Measurements from ENCODE around the gene GPA33. TPM values are rescaled to one million over a fixed set of nuclear protein-coding genes. Genes with fewer than 3 reads are reported as not detected.

GPA33 gene
- total and polyA plus RNA-seq, 4 donors, result 0.26 to 1.5 (median 0.70) TPM

- no peaks in the 10 kb centered on the region for H3K9me3 ChIP-seq (ENCODE audit: control insufficient read depth in 4 of 4, insufficient read depth in 3 of 4, low read length in 3 of 4)
- 23 to 52% methylated on average over 6 of the region's 6 CpGs for WGBS, 2 donors
- H3K27ac ChIP-seq (ENCODE audit: low read depth in 1 of 2, low read length in 1 of 2), result no peak overlapping the region
- no peak overlapping the region for H3K9ac ChIP-seq (ENCODE audit: insufficient read depth in 1 of 2, low read length in 2 of 2)
- no peaks in the 10 kb centered on the region for H3K36me3 ChIP-seq (ENCODE audit: control insufficient read depth in 4 of 4, insufficient read depth in 4 of 4, low read length in 4 of 4)
- peaks cover 0 to 20% (median 0%) of the 10 kb centered on the region in 5 donors for H3K4me1 ChIP-seq (ENCODE audit: control insufficient read depth in 5 of 5, insufficient read depth in 5 of 5, low read length in 5 of 5)
- DNase-seq (no peak), ATAC-seq (ENCODE audit: insufficient read depth, low FRiP score) (no peak)
- no peaks in the 10 kb centered on the region for H3K27me3 ChIP-seq (ENCODE audit: control insufficient read depth in 3 of 3, insufficient read depth in 3 of 3, low read length in 2 of 3)
- no peak for TF ChIP-seq CTCF (IDR thresholded peaks at IDR 0.05; ENCODE audit: control extremely low read depth, extremely low read depth)
- no peak overlapping the region for H3K4me3 ChIP-seq
Measured at GRCh38 chr1:167104256-167104633, 14.1 kb upstream of the GPA33 start.

DNA sequence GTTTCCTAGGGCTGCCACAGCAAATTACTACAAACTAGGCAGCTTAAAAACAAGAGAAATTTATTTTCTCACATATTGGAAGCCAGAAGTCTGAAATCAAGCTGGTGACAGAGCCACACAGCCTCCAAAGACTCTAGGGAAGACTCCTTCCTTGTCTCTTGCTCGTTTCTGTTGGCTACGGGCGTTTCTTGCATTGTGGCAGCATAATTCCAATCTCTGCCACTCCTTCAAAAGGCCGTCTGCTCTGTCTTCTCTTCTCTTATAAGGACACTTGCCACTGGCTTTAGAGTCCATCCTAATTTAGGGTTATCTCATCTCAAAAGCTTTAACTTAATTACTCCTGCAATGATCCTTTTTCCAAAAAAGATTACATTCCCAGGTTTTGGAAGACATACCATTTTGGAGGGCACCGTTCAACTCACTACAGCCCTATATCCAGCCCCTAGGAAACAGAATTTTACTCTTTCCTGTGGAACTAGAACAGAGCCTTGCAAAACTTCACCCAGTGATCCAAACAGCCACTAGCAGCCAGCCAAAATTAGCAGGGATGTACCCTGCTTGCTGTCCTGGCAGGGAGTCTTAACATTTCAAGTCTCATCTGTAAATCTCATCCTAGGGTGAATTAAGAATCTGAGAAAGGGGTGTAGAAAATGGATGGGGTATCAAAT, 12.9 kb upstream of the GPA33 start:
- H3K9me3 ChIP-seq (ENCODE audit: control insufficient read depth in 4 of 4, insufficient read depth in 3 of 4, low read length in 3 of 4), result no peaks in the 10 kb centered on the region
- 77 to 87% methylated on average over 5 of the region's 5 CpGs for WGBS, 2 donors
- no peak overlapping the region for H3K9ac ChIP-seq (ENCODE audit: insufficient read depth in 1 of 2, low read length in 2 of 2)
- no peaks in the 10 kb centered on the region for H3K27me3 ChIP-seq (ENCODE audit: control insufficient read depth in 3 of 3, insufficient read depth in 3 of 3, low read length in 2 of 3)
- DNase-seq (no peak), ATAC-seq (ENCODE audit: insufficient read depth, low FRiP score) (no peak)
- no peak overlapping the region for H3K27ac ChIP-seq (ENCODE audit: low read depth in 1 of 2, low read length in 1 of 2)
- H3K4me1 ChIP-seq (ENCODE audit: control insufficient read depth in 5 of 5, insufficient read depth in 5 of 5, low read length in 5 of 5), result peaks cover 0 to 19% (median 0%) of the 10 kb centered on the region in 5 donors
- TF ChIP-seq CTCF (IDR thresholded peaks at IDR 0.05; ENCODE audit: control extremely low read depth, extremely low read depth), result no peak
- H3K4me3 ChIP-seq, result no peak overlapping the region
- H3K36me3 ChIP-seq (ENCODE audit: control insufficient read depth in 4 of 4, insufficient read depth in 4 of 4, low read length in 4 of 4), result no peaks in the 10 kb centered on the region

- Histone ChIP-seq H3K9me3 (ENCODE audit: control insufficient read depth in 4 of 4, insufficient read depth in 3 of 4, low read length in 3 of 4) (no peaks in the 10 kb centered on the region), H3K9ac (ENCODE audit: insufficient read depth in 1 of 2, low read length in 2 of 2) (no peak overlapping the region), H3K4me1 (ENCODE audit: control insufficient read depth in 5 of 5, insufficient read depth in 5 of 5, low read length in 5 of 5) (peaks cover 0 to 10% (median 0%) of the 10 kb centered on the region in 5 donors), H3K36me3 (ENCODE audit: control insufficient read depth in 4 of 4, insufficient read depth in 4 of 4, low read length in 4 of 4) (no peaks in the 10 kb centered on the region), H3K4me3 (no peak overlapping the region), H3K27me3 (ENCODE audit: control insufficient read depth in 3 of 3, insufficient read depth in 3 of 3, low read length in 2 of 3) (no peaks in the 10 kb centered on the region), H3K27ac (ENCODE audit: low read depth in 1 of 2, low read length in 1 of 2) (no peak overlapping the region)
- DNase-seq (no peak), ATAC-seq (ENCODE audit: insufficient read depth, low FRiP score) (no peak)
- WGBS, 2 donors, result 93 to 94% methylated on average over 2 of the region's 2 CpGs
- TF ChIP-seq CTCF (IDR thresholded peaks at IDR 0.05; ENCODE audit: control extremely low read depth, extremely low read depth), result no peak
Measured at GRCh38 chr1:167101754-167102153, 11.6 kb upstream of the GPA33 start.

- no peak for TF ChIP-seq CTCF (IDR thresholded peaks at IDR 0.05; ENCODE audit: control extremely low read depth, extremely low read depth)
- Histone ChIP-seq H3K4me3 (no peak overlapping the region), H3K4me1 (ENCODE audit: control insufficient read depth in 5 of 5, insufficient read depth in 5 of 5, low read length in 5 of 5) (peaks cover 0 to 6% (median 0%) of the 10 kb centered on the region in 5 donors), H3K9me3 (ENCODE audit: control insufficient read depth in 4 of 4, insufficient read depth in 3 of 4, low read length in 3 of 4) (no peaks in the 10 kb centered on the region), H3K9ac (ENCODE audit: insufficient read depth in 1 of 2, low read length in 2 of 2) (no peak overlapping the region), H3K27ac (ENCODE audit: low read depth in 1 of 2, low read length in 1 of 2) (no peak overlapping the region), H3K36me3 (ENCODE audit: control insufficient read depth in 4 of 4, insufficient read depth in 4 of 4, low read length in 4 of 4) (no peaks in the 10 kb centered on the region), H3K27me3 (ENCODE audit: control insufficient read depth in 3 of 3, insufficient read depth in 3 of 3, low read length in 2 of 3) (no peaks in the 10 kb centered on the region)
- WGBS, 2 donors, result 91 to 98% methylated on average over 2 of the region's 2 CpGs
- ATAC-seq (ENCODE audit: insufficient read depth, low FRiP score) (no peak), DNase-seq (no peak)
Measured at GRCh38 chr1:167100730-167101129, 10.6 kb upstream of the GPA33 start.
